Stimulated activated CD8-positive, alpha-beta memory T cell treated with anti-CD3 and anti-CD28 coated beads, Interleukin-12 subunit alpha, Interleukin-12 subunit beta, amount 100 ng/mL, for 24 hours (primary cell): ENCODE data around the gene GAB1.

Experiments used
- DNase-seq: peaks from one replicate; pipeline ENCODE4 v3.0.0-alpha.2; 2020; ENCODE audit errors: extremely low read depth

GAB1 gene

DNA sequence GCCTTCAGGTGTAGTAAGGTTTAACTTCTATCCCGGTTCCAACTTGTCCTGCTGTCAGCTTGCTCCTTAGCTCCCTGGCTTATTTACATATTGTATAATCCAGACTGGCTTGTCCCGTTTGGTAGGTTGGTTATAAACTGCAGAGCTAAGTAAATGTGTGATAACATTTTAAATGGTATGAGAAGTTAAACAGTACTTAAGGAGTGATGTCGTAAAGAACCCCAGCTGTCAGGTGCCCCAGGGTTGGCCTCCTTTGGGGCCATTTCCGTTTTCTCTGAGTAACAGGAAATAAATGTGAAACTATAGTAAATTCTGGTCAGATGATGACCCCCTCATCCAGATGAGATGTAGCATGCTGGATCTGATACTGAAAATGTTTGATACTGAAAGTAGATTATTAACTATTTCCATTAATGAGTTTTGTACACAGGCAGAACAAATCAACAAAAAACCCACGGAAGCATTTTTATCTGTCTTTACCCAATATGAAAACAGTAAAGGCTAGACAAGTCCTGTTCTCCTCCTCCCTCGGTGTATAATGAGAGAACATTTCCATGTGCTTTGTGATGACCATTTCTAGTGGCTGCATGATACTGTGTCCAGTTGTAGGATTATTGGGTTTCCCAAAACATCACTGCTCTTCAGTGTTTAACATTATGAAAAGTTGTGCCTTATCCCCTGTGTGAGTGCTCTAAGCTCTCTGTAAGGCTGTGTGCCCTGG is 22.4 kb downstream of the GAB1 start:
- DNase-seq, result no peak

DNA sequence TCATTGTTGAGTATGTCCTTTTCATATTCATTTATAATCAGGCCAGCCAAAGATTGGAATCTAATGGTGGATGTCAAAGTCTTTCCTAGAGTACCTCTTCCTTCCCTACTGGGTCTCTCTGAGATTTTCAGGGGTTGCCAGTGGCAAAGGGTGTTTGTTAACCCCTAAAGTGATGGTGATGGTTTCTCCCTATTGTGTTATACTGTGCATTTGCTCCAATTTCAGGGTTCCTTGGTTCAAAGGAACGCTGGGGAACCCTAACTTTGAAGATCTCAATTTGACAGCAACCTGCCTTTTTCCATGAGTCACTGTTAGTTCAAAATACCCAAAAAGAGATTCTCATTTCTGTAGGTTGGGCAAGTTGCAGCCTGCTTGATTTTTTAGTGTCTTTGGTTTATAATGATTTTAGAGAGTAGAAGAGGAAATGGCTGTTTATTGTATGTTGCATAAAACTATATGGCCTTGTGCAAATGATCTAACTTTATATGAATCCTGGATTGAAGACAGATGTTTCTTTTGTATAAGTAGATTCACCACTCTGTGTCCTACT is 23.0 kb downstream of the GAB1 start:
- DNase-seq, result no peak

DNA sequence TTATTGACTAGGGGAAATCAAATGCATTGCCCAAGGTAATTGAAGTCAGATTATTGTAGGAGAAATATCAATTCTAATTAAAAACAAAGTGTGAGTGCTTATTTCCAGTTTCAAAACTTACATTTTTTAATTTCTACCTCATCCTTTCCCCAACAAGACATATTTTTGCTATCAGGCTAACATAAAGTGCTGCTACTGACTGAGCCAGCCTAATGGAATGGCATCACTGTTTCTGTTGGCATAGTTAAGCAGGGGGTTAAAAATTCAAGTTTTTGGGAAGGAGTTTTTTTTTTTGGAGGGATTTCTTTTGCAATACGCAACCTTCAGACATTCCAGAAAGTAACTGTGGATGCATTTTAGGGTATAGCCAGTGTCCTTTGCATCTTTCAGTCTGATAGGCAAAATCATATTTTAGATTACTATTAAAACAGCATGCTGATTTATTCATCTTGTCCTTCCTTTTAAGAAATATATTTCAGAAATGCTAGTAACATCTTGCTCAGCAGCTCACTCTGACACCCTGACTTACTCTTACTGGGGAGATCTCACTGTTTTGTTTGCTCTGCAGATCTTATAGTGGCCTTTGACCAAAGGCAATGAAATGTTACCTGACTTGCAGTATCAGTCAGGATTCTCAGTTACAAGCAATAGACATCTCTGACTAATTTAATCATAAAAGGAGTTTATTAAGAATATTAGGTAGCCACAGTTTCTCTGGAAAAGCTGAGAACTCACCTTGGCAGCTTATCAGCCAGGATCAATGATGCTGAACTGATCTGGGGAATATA is 24.4 kb downstream of the GAB1 start:
- DNase-seq, result no peak

DNA sequence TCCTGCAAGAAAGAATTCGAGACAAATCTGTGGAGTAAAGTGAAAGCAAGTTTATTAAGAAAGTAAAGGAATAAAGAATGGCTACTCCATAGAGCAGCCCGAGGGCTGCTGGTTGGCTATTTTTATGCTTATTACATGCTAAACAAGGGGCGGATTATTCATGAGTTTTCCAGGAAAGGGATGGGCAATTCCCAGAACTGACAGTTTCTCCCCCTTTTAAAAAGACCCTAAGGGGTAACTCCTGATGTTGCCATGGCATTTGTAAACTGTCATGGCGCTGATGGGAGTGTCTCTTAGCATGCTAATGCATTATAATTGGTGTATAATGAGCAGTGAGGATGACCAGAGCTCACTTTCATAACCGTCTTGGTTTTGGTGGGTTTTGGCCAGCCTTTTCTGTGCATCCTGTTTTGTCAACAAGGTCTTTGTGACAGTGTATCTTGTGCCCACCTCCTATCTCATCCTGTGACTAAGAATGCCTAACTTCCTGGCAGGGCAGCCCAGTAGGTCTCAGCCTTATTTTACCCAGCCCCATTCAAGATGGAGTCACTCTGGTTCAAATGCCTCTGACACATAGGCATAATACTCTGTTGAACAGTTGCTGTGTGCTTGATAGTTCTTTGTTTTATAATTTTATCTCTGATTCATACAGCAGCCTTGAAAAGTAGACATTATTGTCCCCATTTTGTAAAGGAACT is 25.8 kb downstream of the GAB1 start:
- no peak for DNase-seq

DNA sequence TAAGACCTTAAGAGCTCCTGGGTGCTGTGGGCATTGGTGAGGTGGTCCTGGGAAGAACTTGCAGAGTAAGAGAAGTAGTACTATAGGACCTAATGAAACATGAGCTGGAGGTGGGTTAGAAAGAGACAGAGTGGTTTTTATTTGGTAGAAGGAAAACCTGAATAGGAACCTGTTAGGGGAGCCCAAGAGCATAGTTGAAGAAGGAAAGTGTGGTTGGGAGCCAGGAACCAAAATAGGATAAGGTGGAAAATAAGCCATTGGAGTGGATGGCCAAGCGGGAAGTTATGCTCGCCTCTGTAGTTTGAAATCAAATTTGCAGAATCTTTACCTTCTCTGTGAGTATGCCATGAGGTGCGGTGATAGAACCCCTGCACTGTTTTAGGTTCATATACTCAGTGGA is 26.7 kb downstream of the GAB1 start:
- no peak for DNase-seq

DNA sequence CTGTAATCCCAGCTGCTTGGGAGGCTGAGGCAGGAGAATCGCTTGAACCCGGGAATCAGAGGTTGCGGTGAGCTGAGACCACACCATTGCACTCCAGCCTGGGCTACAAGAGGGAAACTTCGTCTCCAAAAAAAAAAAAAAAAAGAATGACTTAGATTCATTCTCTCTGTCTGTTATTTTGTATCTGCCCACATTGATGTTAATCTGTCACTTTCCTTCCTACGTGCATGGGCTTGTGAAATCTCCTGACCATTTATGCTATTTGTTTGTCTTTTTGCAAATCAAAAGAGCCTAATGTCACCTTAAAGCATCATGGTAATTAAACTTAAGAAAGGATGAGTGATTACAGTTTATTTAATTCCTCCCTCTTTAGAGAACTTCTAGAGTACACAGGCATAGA is 27.4 kb downstream of the GAB1 start:
- no peak for DNase-seq

DNA sequence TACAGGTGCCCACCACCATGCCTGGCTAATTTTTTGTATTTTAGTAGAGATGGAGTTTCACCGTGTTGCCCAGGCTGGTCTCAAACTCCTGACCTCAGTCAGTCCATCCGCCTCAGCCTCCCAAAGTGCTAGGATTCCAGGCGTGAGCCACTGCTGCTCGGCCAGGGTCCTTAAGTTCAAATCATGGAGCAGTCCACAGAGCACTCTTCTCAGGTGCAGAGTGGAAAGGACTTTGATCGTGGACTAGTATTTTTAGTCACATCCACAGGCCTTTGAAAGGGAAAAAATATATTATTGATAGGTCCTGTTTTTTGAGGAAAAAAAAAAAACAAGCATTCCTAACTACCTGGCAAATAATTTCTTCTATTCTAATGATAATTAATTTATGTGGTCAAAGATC is 31.2 kb downstream of the GAB1 start:
- no peak for DNase-seq

DNA sequence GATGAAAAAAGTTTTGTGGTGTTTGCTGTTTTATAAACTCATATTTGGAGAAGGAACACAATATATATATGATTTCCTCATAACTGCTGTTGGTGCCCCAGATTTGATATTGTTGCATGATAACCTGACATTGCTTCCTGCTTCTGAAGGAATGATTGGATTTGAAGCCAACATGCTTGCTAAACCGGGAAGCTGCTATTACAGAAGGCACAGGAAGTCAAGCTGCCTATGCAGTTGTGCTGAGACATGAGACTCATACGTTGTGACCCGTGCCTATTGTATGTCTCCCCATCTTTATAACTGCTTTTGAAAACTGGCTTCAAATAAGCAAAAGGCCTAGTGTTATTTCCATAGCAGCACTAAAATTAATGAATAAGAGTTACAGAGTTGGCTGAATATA is 32.9 kb downstream of the GAB1 start:
- no peak for DNase-seq

DNA sequence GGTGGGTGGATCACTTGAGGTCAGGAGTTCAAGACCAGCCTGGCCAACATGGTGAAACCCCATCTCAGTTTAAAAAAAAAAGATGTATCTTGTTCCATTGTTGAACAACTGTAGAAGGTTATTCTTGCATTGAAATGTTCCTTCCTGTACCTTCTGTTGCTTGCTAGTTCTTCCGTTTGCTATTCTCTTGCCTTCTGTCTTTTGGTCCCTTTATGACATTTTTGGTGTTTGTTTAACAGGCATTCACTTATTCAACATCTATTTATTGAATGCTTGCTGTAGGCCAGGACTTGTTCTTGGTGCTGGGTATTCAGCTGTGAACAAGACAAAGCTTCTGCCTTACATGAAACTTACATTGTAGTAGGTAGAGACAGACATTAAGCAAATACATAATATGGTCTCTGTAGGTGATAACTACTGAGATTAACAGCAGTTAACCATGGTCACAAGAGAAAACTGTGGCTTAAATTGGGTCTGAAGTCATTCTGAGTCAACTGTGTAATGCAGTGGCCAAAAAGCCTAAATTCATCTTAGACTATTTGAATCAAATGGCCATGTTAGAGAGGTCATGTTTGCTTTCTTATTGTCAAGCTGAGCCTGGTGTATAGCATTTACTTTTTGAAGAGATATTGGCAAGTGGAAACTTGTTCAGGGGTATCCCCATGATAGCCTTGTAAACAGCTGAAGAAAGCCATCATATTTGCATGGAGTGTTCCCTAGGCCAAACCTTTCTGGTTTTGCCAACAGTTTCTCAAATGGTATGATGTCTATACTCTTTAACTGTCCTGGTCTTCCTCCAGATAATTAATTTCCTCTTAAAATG is 35.6 kb downstream of the GAB1 start:
- DNase-seq, result no peak

DNA sequence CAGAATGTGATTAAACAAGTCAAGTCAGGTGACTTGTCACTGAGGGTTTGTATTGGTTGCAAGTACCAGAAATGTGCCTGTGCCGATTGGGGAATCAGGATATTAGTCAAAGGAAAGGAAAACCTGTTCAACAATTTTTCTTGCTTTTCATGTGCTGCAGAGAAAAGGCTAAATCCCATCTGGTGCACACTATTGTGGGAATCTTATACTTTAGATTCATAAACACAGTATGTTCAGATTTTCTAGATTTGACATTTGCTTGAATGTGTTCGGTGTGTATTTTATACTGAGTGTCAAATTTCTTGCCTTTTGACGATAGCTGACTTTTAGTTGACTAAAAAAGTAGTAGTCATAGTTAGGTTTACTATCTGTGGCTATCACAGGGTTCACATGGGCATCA is 37.6 kb downstream of the GAB1 start:
- no peak for DNase-seq

DNA sequence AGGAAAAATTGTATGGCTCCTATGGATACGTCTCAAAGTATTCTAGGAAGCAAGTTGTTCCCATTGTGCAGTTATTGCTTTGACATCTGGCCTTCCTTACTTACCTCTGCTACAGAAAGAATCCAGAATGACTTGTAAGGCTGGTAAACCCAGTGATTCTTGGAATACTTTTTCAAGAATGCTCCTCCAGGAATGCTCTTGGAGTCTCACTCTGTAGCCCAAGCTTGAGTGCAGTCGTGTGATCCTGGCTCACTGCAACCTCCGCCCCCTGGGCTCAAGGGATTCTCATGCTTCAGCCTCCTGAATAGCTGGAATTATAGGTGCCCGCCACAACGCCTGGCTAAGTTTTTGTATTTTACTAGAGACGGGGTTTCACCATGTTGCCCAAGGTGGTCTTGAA is 38.1 kb downstream of the GAB1 start:
- DNase-seq, result no peak

DNA sequence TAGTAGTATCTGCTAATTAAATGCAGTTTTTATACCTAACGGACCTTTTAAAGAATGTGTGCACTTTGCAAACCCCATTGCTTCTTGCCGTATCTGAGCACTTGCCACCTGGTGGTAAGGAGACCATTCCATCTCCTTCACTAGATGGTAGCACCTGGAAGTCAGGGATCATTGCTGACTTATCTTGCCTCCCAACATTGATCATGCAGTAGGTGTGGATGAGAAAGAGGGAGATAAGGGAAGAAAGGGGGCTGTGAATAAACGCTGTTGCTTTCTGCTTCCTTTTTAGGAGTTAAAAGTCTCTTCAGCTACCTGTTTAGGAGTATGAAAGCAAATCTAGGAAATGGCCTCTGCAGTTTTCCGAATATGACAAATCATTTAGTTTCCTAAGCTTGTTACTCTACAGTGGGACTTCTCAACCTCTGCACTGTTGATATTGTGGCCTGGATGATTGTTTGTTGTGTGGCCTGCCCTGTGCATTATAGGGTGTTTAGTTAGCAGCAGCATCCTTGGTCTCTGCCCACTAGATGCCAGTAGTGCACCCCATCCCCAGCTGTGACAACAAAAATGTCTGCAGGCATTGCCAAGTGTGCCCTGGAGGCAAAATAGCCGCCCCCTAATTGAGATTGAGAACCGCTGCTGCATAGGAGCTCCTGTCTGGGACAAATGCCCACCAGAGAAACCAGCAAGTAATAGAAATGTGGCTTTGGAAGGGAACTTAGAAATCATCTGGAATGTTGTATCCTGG is 38.8 kb downstream of the GAB1 start:
- no peak for DNase-seq

DNA sequence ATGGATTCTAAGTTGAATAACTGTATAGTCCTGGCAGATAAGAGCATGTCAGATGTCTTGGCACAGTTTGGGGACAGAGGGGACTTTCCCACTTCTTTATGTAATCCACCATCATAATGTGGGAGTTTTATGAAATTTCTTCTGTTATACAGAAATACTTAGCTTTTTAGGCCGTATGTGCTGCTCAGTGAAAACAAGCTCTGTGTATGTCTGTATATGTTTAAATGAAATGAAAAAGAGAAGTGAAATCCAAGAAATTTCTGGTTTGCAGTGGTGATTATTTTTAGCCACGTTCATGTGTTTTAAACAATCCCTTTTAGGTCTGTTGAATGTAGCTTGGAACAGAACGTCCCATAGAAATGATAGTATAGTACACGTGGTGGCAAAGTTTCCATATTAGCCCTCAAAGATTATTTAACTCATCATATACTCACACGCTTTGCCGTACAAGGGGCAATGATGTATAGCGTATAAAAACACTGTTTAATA is 41.0 kb downstream of the GAB1 start:
- no peak for DNase-seq

DNA sequence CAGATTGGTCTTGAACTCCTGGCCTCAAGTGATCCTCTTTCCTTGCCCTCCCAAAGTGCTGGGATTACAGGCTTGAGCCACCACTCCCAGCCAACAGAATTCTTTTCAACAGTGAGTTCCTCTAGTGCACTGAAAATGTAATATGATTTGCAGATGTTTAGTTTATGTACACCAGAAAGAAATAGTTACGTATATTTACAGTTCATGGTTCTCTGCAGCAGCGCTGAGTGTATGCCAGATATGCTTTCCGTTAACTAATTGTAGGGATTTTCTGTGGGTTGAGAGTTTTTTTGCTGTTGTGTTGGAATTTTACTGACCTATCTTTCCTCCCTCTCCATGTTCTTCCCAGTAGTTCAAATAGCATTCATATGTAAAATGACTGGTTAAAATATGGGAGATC is 44.0 kb downstream of the GAB1 start:
- no peak for DNase-seq

DNA sequence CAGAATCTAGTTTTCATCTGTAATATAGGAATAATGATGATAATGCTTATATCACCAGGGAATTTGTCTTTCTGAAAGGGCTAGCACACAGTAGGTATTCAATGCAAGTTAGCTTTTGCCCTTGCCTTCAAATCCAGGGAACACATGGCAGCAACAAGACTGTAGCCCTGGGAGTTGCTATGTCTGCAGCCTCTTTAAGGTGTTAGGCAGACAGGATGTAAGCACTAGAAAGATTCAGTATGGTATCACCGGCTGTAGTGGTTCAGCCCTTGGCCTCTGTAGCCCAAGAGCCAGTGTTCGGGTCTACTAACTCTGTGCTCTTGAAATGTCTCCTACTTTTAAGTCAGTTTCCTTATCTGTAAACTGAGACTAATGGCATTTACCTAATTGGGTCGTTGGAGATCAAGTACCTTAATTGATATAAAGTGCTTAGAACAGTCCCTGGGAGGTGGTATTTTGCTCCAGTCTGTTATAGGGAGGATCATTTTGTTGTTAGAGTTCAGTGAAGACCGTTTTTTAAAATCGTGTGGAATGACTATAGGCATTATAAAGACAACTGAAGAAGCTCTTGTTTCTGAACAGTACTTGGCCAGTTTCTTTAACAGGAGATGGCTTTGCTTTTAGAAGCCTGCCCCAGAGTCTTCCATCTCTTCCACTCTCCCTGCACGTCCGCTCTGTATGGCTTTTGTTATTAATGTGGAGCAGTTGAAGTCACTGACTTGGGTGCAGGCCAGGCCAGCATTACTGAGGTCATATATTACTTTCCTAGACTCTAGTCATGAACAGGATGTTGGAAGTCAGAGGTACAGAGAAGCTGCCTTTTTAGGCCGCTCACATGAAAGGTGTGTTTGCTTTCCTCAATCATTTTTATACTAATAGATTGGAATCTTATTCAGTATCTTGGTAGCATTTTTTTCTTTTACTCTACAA is 44.8 kb downstream of the GAB1 start:
- DNase-seq, result no peak

DNA sequence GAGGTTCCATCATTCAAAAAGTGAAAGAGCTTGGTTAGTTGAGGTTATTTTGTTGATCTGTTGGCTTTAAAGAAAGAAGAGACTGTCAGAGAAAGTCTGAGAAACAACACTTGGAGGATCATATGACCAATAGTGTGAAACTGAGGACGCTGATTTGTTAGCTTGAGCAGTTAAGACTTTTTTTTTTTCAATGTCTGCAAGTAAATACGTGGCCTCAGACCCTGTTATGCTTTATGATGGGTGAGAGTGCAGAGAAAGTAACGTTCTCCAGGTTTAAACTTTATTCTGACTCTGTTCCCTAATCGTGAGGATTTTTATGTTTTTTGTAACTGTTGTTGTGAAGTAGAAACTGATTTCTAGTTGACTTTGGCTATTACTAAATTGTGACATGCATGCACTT is 45.9 kb downstream of the GAB1 start:
- DNase-seq, result no peak

DNA sequence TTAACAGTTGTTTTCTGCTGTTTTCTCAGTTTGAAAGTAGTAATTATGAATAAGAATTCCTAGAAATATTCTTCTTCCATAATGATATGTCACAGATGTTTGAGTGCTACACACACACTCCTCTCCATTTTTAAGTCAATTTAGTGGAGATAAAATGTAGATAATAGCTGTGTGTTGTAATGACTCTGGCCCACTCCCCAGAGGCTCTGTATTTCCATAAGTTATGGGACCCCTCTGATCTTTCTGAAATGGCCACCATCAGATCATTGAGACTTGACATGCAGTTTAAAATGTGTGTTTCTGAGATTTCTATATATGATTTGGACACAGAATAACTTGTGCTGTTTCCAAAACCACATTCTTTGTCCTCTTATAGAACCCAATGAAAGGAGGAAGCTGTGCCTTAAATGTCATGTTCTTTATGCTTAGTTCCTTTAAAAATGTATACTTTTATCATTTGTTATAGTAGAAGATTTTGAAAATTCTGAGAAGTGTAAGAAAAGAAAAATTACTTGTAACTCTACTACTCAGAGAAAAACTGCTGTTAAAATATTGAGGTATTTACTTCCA is 46.4 kb downstream of the GAB1 start:
- DNase-seq, result no peak

DNA sequence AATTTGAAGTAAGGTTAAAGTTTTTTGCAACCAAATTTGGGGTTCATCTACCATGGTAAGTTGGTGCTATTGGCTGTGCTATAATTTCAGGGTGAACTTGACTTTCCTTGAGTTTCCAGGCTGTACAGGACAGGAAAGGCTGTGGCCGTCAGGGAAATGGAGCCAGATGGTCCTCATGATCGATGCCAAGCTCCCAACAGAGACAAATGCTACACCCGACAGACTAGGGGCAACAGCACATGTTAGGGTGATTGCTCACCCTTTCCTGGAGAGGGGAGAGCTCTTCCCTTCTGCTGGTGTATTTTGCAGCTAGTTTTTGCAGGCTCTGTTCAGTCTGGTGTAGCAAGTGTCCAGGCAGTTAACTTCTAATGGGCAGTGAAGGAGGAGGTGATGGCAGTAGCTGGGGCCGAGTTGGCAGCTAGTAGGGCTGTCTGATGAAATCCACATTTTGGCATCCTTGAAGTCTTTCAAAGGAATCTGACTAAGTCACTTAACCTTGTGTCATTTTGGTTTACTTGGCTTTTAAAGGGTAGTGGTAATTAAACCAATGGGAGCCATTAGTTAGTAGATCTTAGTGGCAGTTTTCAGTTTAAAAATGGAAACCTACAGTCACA is 47.8 kb downstream of the GAB1 start:
- no peak for DNase-seq

DNA sequence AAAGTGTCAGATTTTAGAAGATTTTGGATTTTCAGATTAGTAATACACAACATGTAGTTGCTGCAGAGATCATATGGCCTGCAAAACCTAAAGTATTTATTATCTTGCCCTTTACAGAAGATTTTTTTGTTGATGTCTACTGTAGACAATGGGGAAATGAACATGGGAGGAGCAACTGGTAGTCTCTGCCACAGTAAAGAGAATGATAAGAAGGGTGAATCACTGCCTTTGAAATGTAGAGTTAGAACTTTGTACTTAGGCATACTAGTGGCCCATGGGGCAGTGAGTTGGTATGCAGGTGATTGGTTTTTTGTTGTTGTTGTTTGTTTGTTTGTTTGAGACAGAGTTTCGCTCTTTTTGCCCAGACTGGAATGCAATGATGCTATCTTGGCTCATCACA is 50.1 kb downstream of the GAB1 start:
- no peak for DNase-seq
